Hepatocyte (in vitro differentiated cells): ENCODE measurements around the gene BCAS3. TPM values are rescaled to one million over a fixed set of nuclear protein-coding genes. Genes with fewer than 3 reads are reported as not detected.

ENCODE experiments used
- DNase-seq: peaks from one replicate; pipeline ENCODE4 v3.0.0-alpha.2; 2016; ENCODE audit warnings: low spot score
- H2AFZ ChIP-seq: fragments of 200-600 bp; sonication (generic); 2 replicates; pipeline ENCODE4 v1.6.0; 2016; ENCODE audit warnings: antibody characterized with exemption, mild to moderate bottlenecking
- H3K27ac ChIP-seq: fragments of 200-600 bp; sonication (generic); 2 replicates; pipeline ENCODE4 v1.5.1; 2016; ENCODE audit warnings: mild to moderate bottlenecking
- H3K27me3 ChIP-seq: fragments of 200-600 bp; sonication (generic); 2 replicates; pipeline ENCODE4 v1.6.1; 2016
- H3K36me3 ChIP-seq: fragments of 200-600 bp; sonication (generic); replicated peaks from 2 replicates; pipeline ENCODE4 v1.5.1; 2016; ENCODE audit warnings: low read depth; ENCODE audit not compliant: insufficient read depth
- H3K4me1 ChIP-seq: fragments of 200-600 bp; sonication (generic); 2 replicates; pipeline ENCODE4 v1.5.1; 2016; ENCODE audit warnings: mild to moderate bottlenecking, moderate library complexity; ENCODE audit not compliant: insufficient read depth
- H3K4me2 ChIP-seq: fragments of 200-600 bp; sonication (generic); 2 replicates; pipeline ENCODE4 v1.6.0; 2016
- H3K4me3 ChIP-seq: fragments of 200-600 bp; sonication (generic); 2 replicates; pipeline ENCODE4 v1.5.1; 2016; ENCODE audit warnings: mild to moderate bottlenecking
- H3K79me2 ChIP-seq: fragments of 200-600 bp; sonication (generic); 2 replicates; pipeline ENCODE4 v1.6.0; 2017; ENCODE audit warnings: mild to moderate bottlenecking
- H3K9me2 ChIP-seq: fragments of 200-600 bp; sonication (generic); replicated peaks from 2 replicates; pipeline ENCODE4 v1.6.0; 2017; ENCODE audit warnings: mild to moderate bottlenecking; ENCODE audit not compliant: insufficient read depth
- H3K9me3 ChIP-seq: fragments of 200-600 bp; sonication (generic); 2 replicates; pipeline ENCODE4 v1.5.1; 2016; ENCODE audit warnings: low read depth, mild to moderate bottlenecking
- H4K20me1 ChIP-seq: fragments of 200-600 bp; sonication (generic); 2 replicates; pipeline ENCODE4 v1.6.0; 2016; ENCODE audit warnings: mild to moderate bottlenecking; ENCODE audit not compliant: insufficient read depth, poor library complexity, severe bottlenecking
- CTCF ChIP-seq: fragments of 200-600 bp; sonication (generic); IDR thresholded peaks from 2 replicates; pipeline ENCODE4 v1.5.1; 2016; ENCODE audit warnings: antibody characterized with exemption, mild to moderate bottlenecking; ENCODE audit not compliant: poor library complexity
- EZH2 ChIP-seq: fragments of 200-600 bp; sonication (generic); IDR thresholded peaks from 2 replicates; pipeline ENCODE4 v1.6.1; 2016; ENCODE audit warnings: antibody characterized with exemption, mild to moderate bottlenecking, borderline replicate concordance
- EZH2phosphoT487 ChIP-seq: fragments of 200-600 bp; sonication (generic); IDR thresholded peaks from one replicate; pipeline ENCODE4 v1.6.1; 2018; ENCODE audit warnings: antibody characterized with exemption, mild to moderate bottlenecking, low read depth, moderate library complexity; ENCODE audit not compliant: unreplicated experiment, severe bottlenecking
- WGBS: methylation state at CpG from one replicate; pipeline ENCODE4 v1.1.6; 2016; ENCODE audit warnings: low lambda C conversion rate; ENCODE audit errors: missing lambda C conversion rate; 5-methylcytosine and 5-hydroxymethylcytosine counted together
- polyA plus RNA-seq: library from polyadenylated mRNA; unstranded; fragments of >200 nt; fragmentation: Nextera tagmentation; extraction: Ambion mirVana; gene quantifications from 2 replicates; pipeline ENCODE4 v1.2.1, GENCODE V29; 2016
- total RNA-seq: library from RNA; depleted of rRNA; stranded (reverse); fragments of >200 nt; gene quantifications from 2 replicates; pipeline ENCODE4 v1.2.3, GENCODE V29; 2014

Gene BCAS3
- total and polyA plus RNA-seq, 2 experiments from 2014 or later = 16.5 to 58.8 TPM

DNA sequence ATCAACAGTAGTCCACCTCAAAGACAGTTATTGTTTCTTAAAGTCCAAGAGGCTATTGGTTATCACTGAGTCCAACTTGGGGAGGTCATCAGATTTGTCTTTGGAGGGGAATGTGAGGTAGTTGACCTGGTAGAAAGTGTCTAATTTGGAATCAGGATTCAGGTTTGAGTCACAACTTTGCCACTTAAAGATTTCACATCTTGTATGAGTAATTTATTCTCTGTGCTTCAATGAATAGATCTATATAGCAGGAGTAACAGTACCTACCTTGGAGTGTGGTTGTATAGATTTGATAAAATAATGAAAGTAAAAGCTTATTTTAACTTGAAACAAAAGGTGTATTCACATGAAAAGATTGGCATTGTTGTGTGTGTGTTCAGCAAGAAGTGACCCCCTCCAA lies 602.7 kb downstream of the BCAS3 start:
- Histone ChIP-seq H3K27ac (no peak overlapping the region), H3K4me1 (peaks cover 4% of the 10 kb centered on the region), H3K36me3 (no peaks in the 10 kb centered on the region), H3K9me3 (no peaks in the 10 kb centered on the region), H3K4me3 (no peak overlapping the region), H3K9me2 (no peaks in the 10 kb centered on the region), H4K20me1 (no peaks in the 10 kb centered on the region), H2AFZ (no peak overlapping the region), H3K27me3 (no peaks in the 10 kb centered on the region), H3K79me2 (no peaks in the 10 kb centered on the region), H3K4me2 (no peak overlapping the region)
- TF ChIP-seq EZH2 (no peak), CTCF (no peak), EZH2phosphoT487 (no peak)
- no peak for DNase-seq

DNA sequence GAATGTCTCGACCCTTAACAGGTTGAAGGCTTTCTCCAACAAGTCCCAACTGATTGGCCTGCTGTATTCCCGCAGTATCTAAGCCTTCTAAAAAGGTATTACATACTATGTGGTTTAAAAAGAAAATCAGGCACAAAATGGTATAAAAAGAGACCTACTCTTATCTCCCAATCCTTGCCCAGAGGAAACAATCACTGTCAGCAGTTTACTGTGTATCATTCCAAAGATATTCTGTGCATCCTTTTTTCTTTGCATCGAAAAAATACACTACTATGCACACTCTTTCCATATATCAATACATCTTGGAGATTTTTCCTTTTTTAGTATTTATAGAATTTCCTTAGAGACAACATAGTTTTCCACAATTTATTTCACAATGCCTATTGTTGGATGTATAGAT lies 603.2 kb downstream of the BCAS3 start:
- no peak overlapping the region for H2AFZ ChIP-seq
- H3K27me3 ChIP-seq = no peaks in the 10 kb centered on the region
- H3K4me3 ChIP-seq = no peak overlapping the region
- no peak overlapping the region for H3K4me2 ChIP-seq
- H3K27ac ChIP-seq = no peak overlapping the region
- H3K9me3 ChIP-seq = no peaks in the 10 kb centered on the region
- H3K9me2 ChIP-seq = no peaks in the 10 kb centered on the region
- 87% methylated on average over 3 of the region's 3 CpGs for WGBS
- no peak for TF ChIP-seq EZH2
- H4K20me1 ChIP-seq = no peaks in the 10 kb centered on the region
- H3K79me2 ChIP-seq = no peaks in the 10 kb centered on the region
- H3K4me1 ChIP-seq = peaks cover 9% of the 10 kb centered on the region
- no peaks in the 10 kb centered on the region for H3K36me3 ChIP-seq
- DNase-seq = no peak

- Histone ChIP-seq H3K27me3 (no peaks in the 10 kb centered on the region), H3K4me1 (peaks cover 19% of the 10 kb centered on the region), H4K20me1 (no peaks in the 10 kb centered on the region), H2AFZ (no peak overlapping the region), H3K36me3 (no peaks in the 10 kb centered on the region), H3K4me3 (no peak overlapping the region), H3K9me2 (no peaks in the 10 kb centered on the region), H3K9me3 (no peaks in the 10 kb centered on the region), H3K4me2 (no peak overlapping the region), H3K79me2 (no peaks in the 10 kb centered on the region), H3K27ac (no peak overlapping the region)
- 86% methylated on average over 3 of the region's 3 CpGs for WGBS
- TF ChIP-seq CTCF = no peak
- TF ChIP-seq EZH2 = no peak
- TF ChIP-seq EZH2phosphoT487 = no peak
- DNase-seq = no peak
These were observed 604.7 kb downstream of the BCAS3 start for GRCh38 chr17:61282377-61282776.

DNA sequence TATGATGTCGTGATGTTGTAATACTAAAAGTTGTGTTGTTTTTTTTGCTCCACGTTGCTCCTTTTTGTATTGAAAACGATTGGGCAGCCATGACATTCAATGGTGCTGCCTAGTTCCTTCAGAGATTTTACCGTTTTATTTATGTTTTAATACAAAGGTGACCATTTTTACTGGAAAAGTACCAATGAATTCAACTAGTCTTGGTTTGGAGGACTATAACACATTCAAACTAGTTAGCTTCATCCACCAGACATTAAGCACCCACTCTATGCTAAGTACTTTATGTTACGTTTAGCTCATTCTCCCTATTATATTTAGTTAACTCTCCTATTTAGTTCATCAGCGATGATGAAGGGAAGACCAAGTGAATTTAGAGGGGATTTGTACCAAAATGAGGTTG lies 605.4 kb downstream of the BCAS3 start:
- Histone ChIP-seq H3K9me2 (no peaks in the 10 kb centered on the region), H3K4me3 (no peak overlapping the region), H3K4me2 (no peak overlapping the region), H3K36me3 (no peaks in the 10 kb centered on the region), H2AFZ (no peak overlapping the region), H3K27ac (no peak overlapping the region), H3K27me3 (no peaks in the 10 kb centered on the region), H4K20me1 (no peaks in the 10 kb centered on the region), H3K79me2 (no peaks in the 10 kb centered on the region), H3K9me3 (no peaks in the 10 kb centered on the region), H3K4me1 (peaks cover 19% of the 10 kb centered on the region)
- WGBS = 95% methylated on average over 6 of the region's 6 CpGs
- TF ChIP-seq EZH2 (no peak), EZH2phosphoT487 (no peak), CTCF (no peak)
- no peak for DNase-seq
